SU-DHL-6 (cell line): Measurements from ENCODE around the gene PSAPL1.

Experiments used
- H2AFZ ChIP-seq: fragments of 200-600 bp; sonication (generic); 2 replicates; pipeline ENCODE4 v1.6.1; 2014; ENCODE audit warnings: low read depth, mild to moderate bottlenecking, moderate library complexity, mixed read lengths, antibody characterized with exemption, low read length; ENCODE audit not compliant: severe bottlenecking
- H3F3A ChIP-seq: fragments of 200-600 bp; shearing (Covaris generic); 2 replicates; pipeline ENCODE4 v1.6.0; 2016; ENCODE audit warnings: antibody characterized with exemption, mild to moderate bottlenecking; ENCODE audit not compliant: insufficient read depth
- H3K27ac ChIP-seq: fragments of 200-600 bp; sonication (generic); 2 replicates; pipeline ENCODE4 v1.5.1; 2016; ENCODE audit warnings: low read depth, mild to moderate bottlenecking, low read length, moderate library complexity, mixed read lengths
- H3K27me3 ChIP-seq: fragments of 200-600 bp; sonication (generic), shearing (Covaris generic); 2 replicates; pipeline ENCODE4 v1.6.0; 2014; ENCODE audit warnings: mild to moderate bottlenecking, low read length
- H3K36me3 ChIP-seq: fragments of 200-600 bp; sonication (generic); 2 replicates; pipeline ENCODE4 v1.6.1; 2014; ENCODE audit warnings: mild to moderate bottlenecking, low read length, mixed read lengths
- H3K4me2 ChIP-seq: fragments of 300-600, 200-600 bp; shearing (Covaris generic), sonication (generic); 2 replicates; pipeline ENCODE4 v1.6.0; 2014; ENCODE audit warnings: low read length, low read depth, mild to moderate bottlenecking; ENCODE audit not compliant: poor library complexity, severe bottlenecking
- H3K4me3 ChIP-seq: fragments of 200-600 bp; sonication (generic); 2 replicates; pipeline ENCODE4 v1.5.1; 2014; ENCODE audit warnings: antibody characterized with exemption, low read length, mild to moderate bottlenecking, mixed read lengths; ENCODE audit not compliant: insufficient read depth, poor library complexity, severe bottlenecking
- H3K79me2 ChIP-seq: fragments of 200-600 bp; sonication (generic); 2 replicates; pipeline ENCODE4 v1.6.1; 2014; ENCODE audit warnings: mild to moderate bottlenecking, low read length, moderate library complexity; ENCODE audit not compliant: insufficient read depth
- H3K9ac ChIP-seq: fragments of 200-600 bp; sonication (generic); 2 replicates; pipeline ENCODE4 v1.7.0; 2014; ENCODE audit warnings: mild to moderate bottlenecking, low read length
- H3K9me2 ChIP-seq: fragments of 200-600 bp; sonication (generic); replicated peaks from 2 replicates; pipeline ENCODE4 v1.6.1; 2014; ENCODE audit warnings: low read length; ENCODE audit not compliant: insufficient read depth
- H3K9me3 ChIP-seq: fragments of 200-600 bp; sonication (generic); 2 replicates; pipeline ENCODE4 v1.6.1; 2014; ENCODE audit warnings: low read length, mixed read lengths; ENCODE audit not compliant: insufficient read depth
- H4K20me1 ChIP-seq: fragments of 200-600 bp; sonication (generic); 2 replicates; pipeline ENCODE4 v1.6.1; 2014; ENCODE audit warnings: low read depth, mild to moderate bottlenecking, antibody characterized with exemption, low read length, moderate library complexity, mixed read lengths
- CTCF ChIP-seq: fragments of 200-600 bp; sonication (generic); IDR thresholded peaks from one replicate; pipeline ENCODE4 v1.5.1; 2017; ENCODE audit warnings: antibody characterized with exemption, mild to moderate bottlenecking, low read length, moderate library complexity; ENCODE audit not compliant: insufficient read depth, poor library complexity, severe bottlenecking
- EZH2phosphoT487 ChIP-seq: fragments of 200-600 bp; sonication (generic), shearing (Covaris generic); conservative IDR thresholded peaks from 2 replicates; pipeline ENCODE4 v1.6.1; 2018; ENCODE audit warnings: mild to moderate bottlenecking, antibody characterized with exemption, low read length, moderate library complexity, mixed read lengths

Gene PSAPL1

GRCh38 chr4:7415927-7416686 is 18.6 kb downstream of the PSAPL1 start:
- H3K4me2 ChIP-seq = no peak overlapping the region
- H3F3A ChIP-seq = no peaks in the 10 kb centered on the region
- H2AFZ ChIP-seq = no peak overlapping the region
- no peaks in the 10 kb centered on the region for H4K20me1 ChIP-seq
- no peaks in the 10 kb centered on the region for H3K9me2 ChIP-seq
- H3K9me3 ChIP-seq = no peaks in the 10 kb centered on the region
- no peak overlapping the region for H3K4me3 ChIP-seq
- no peak overlapping the region for H3K27ac ChIP-seq
- TF ChIP-seq CTCF (no peak), EZH2phosphoT487 (no peak)
- no peaks in the 10 kb centered on the region for H3K27me3 ChIP-seq
- H3K9ac ChIP-seq = no peak overlapping the region
- H3K79me2 ChIP-seq = no peaks in the 10 kb centered on the region
- H3K36me3 ChIP-seq = no peaks in the 10 kb centered on the region

- Histone ChIP-seq H4K20me1 (no peaks in the 10 kb centered on the region), H3K9ac (no peak overlapping the region), H3K9me3 (no peaks in the 10 kb centered on the region), H3K79me2 (no peaks in the 10 kb centered on the region), H2AFZ (no peak overlapping the region), H3K4me2 (no peak overlapping the region), H3K9me2 (no peaks in the 10 kb centered on the region), H3K27me3 (no peaks in the 10 kb centered on the region), H3K4me3 (no peak overlapping the region), H3K36me3 (no peaks in the 10 kb centered on the region), H3K27ac (no peak overlapping the region), H3F3A (no peaks in the 10 kb centered on the region)
- no peak for TF ChIP-seq EZH2phosphoT487
- no peak for TF ChIP-seq CTCF
Measured at GRCh38 chr4:7414736-7415510, 19.8 kb downstream of the PSAPL1 start.

- Histone ChIP-seq H4K20me1 (no peaks in the 10 kb centered on the region), H3K9me3 (no peaks in the 10 kb centered on the region), H3F3A (no peaks in the 10 kb centered on the region), H3K36me3 (no peaks in the 10 kb centered on the region), H2AFZ (no peak overlapping the region), H3K4me2 (no peak overlapping the region), H3K27ac (no peak overlapping the region), H3K4me3 (no peak overlapping the region), H3K9me2 (no peaks in the 10 kb centered on the region), H3K27me3 (no peaks in the 10 kb centered on the region), H3K9ac (no peak overlapping the region), H3K79me2 (no peaks in the 10 kb centered on the region)
- no peak for TF ChIP-seq EZH2phosphoT487
- no peak for TF ChIP-seq CTCF
Measured at GRCh38 chr4:7414046-7414445, 20.7 kb downstream of the PSAPL1 start.
